HepG2 (cell line): ENCODE results near the gene EFNA3. TPM values are rescaled to one million over a fixed set of nuclear protein-coding genes. Genes with fewer than 3 reads are reported as not detected.

Source experiments
- DZIP1 ChIP-seq: sonication (generic); formaldehyde crosslinking; IDR thresholded peaks from 2 replicates; pipeline ENCODE4 v1.5.0; 2020; ENCODE audit warnings: mild to moderate bottlenecking, missing genetic modification reagents
- HOXA5 ChIP-seq: sonication (generic); formaldehyde crosslinking; IDR thresholded peaks from 2 replicates; pipeline ENCODE4 v1.4.0; 2020; ENCODE audit warnings: missing genetic modification reagents
- HOXD1 ChIP-seq: sonication (generic); formaldehyde crosslinking; IDR thresholded peaks from 2 replicates; pipeline ENCODE4 v1.5.0; 2020; ENCODE audit warnings: missing genetic modification reagents
- KMT2B ChIP-seq: IDR thresholded peaks from 2 replicates; pipeline ENCODE4 v1.6.1; 2016; ENCODE audit warnings: missing genetic modification reagents, missing compliant biosample characterization
- MIXL1 ChIP-seq: IDR thresholded peaks from 2 replicates; pipeline ENCODE4 v1.6.1; 2016
- NFE2 ChIP-seq: sonication (generic); formaldehyde crosslinking; IDR thresholded peaks from 2 replicates; pipeline ENCODE4 v1.4.0; 2020; ENCODE audit warnings: missing genetic modification reagents
- NR2F2 ChIP-seq: IDR thresholded peaks from 2 replicates; pipeline ENCODE4 v1.6.1; 2012; ENCODE audit warnings: low read depth, inconsistent platforms, borderline replicate concordance
- RBM39 ChIP-seq: fragments of 200-400 bp; formaldehyde crosslinking; IDR thresholded peaks from one replicate; pipeline ENCODE4 v1.6.1; 2018; ENCODE audit warnings: antibody characterized with exemption, mild to moderate bottlenecking, low read depth, low read length; ENCODE audit not compliant: poor library complexity, severe bottlenecking
- SRY ChIP-seq: sonication (generic); formaldehyde crosslinking; IDR thresholded peaks from 2 replicates; pipeline ENCODE4 v1.8.0; 2022; ENCODE audit warnings: mild to moderate bottlenecking, missing genetic modification reagents
- SSRP1 ChIP-seq: IDR thresholded peaks from 2 replicates; pipeline ENCODE4 v1.6.1; 2016; ENCODE audit warnings: control low read depth
- UBTF ChIP-seq: sonication (generic); formaldehyde crosslinking; IDR thresholded peaks from 2 replicates; pipeline ENCODE4 v1.4.0; 2020; ENCODE audit warnings: mild to moderate bottlenecking, missing genetic modification reagents
- ZNF841 ChIP-seq: sonication (generic); formaldehyde crosslinking; IDR thresholded peaks from 2 replicates; pipeline ENCODE4 v1.8.1; 2023; ENCODE audit warnings: missing genetic modification reagents, borderline replicate concordance
- polyA plus RNA-seq, 8 experiments: library from polyadenylated mRNA; depleted of rRNA in 3 of 8; stranded (reverse) in 7 of 8; unstranded in 1 of 8; fragments of >200 nt; fragmentation: Illumina TruSeq in 4 of 8; extraction: Trizol in 4 of 8; gene quantifications; 2 replicates each; pipeline versions ENCODE4 v1.2.1 to v1.2.3, GENCODE V29; 2011 to 2016; ENCODE audit warnings: low read depth in 4 of 8, missing spikeins in 1 of 8, mixed read lengths in 1 of 8; ENCODE audit not compliant: insufficient read depth in 1 of 8
- total RNA-seq, 5 experiments: library from RNA; depleted of rRNA; stranded (reverse); fragments of >200 nt; fragmentation: Illumina TruSeq; extraction: Trizol; gene quantifications; 2 replicates each; pipeline ENCODE4 v1.2.3, GENCODE V29; 2016; ENCODE audit warnings: low read depth in 1 of 5
- TF ChIP-seq, protein P1 (sequence below): sonication (generic); formaldehyde crosslinking; IDR thresholded peaks from 2 replicates; pipeline ENCODE4 v1.5.1; 2020; ENCODE audit warnings: missing genetic modification reagents, mild to moderate bottlenecking, borderline replicate concordance
- TF ChIP-seq, protein P2 (sequence below): sonication (generic); formaldehyde crosslinking; IDR thresholded peaks from 2 replicates; pipeline ENCODE4 v1.4.0; 2020; ENCODE audit warnings: missing genetic modification reagents
- TF ChIP-seq, protein P3 (sequence below): IDR thresholded peaks from 2 replicates; pipeline ENCODE4 v1.6.1; 2016; ENCODE audit warnings: low read depth
- TF ChIP-seq, protein P4 (sequence below): sonication (generic); formaldehyde crosslinking; IDR thresholded peaks from 2 replicates; pipeline ENCODE4 v1.5.1; 2020; ENCODE audit warnings: mild to moderate bottlenecking, missing genetic modification reagents, borderline replicate concordance
- TF ChIP-seq, protein P5 (sequence below): IDR thresholded peaks from 2 replicates; pipeline ENCODE4 v1.6.1; 2016; ENCODE audit warnings: low read depth, control low read depth

The EFNA3 gene
- total and polyA plus RNA-seq, 2 of the 13 experiments (the other 11 are each of a cell fraction or from before 2014, with no cell fraction given), result 1.0 to 5.7 TPM

DNA sequence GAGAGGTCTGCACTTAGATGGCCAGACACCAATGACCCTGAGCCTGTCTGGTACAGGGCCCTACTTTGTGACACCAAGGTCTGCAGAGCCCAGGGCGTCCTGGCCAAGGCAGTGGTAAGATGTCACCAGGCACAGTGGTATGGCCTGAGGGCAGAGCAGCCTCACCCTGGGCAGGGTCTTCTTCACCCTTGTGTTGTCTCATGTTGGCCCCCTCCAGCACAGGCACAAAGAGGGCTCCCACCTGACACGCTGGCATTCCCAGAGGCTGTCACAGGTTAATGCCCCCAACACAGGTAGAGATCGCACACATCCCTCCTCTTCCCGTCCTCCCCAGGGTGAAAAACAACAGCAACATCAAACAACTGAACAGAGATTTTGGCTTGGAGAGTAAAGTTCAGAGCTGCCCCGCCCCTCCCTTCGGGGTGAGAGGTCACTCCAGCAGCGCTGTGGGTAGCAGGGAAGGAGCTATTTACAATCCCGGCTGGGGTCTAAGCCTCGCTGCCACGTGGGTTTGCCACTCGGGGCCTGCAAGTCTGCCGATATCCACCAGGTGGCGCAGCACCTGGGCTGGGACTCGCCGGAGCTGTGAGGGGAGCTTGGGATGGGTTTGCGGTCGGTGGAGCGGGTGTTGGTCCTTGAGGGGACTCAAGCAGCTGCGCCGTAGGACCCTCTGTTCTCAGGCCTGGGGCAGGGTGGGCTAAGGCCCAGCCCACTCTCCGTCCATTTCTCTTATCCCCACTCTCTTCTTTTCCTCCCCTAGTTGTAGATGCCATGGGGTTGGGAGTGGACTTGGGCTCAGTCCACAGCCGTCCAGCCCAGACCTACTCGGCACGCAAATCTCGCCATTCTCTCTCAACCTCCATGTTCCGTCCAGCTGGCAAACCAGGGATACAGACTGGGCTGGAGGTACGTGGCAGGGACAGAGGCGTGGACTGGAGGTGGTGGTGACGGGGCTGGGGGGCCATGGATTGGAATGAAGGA is 12.7 kb downstream of the EFNA3 start (continued):
- TF ChIP-seq SSRP1 (CRISPR knock-in tag), result no peak
- 0 out of 2 replicates have a peak, but pooled peaks have one; percentile 23 for TF ChIP-seq DZIP1 (CRISPR knock-in tag)
- TF ChIP-seq, protein P1, sequence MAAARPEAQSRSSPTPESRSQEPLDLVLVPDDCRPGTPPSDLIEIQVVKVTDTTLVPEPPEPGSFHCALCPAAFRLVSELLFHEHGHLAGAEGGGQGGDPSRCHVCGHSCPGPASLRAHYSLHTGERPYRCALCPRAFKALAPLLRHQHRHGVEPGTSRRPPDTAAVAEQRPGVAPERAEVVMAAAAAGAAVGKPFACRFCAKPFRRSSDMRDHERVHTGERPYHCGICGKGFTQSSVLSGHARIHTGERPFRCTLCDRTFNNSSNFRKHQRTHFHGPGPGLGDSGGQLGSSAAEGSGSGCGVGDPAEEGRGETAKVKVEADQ (CRISPR knock-in tag), result no peak
- TF ChIP-seq, protein P2, sequence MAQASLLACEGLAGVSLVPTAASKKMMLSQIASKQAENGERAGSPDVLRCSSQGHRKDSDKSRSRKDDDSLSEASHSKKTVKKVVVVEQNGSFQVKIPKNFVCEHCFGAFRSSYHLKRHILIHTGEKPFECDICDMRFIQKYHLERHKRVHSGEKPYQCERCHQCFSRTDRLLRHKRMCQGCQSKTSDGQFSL (CRISPR knock-in tag), result peak; percentile 56; the same call in 1 of the 2 replicates
- peak; percentile 53; the same call in 1 of the 2 replicates for TF ChIP-seq MIXL1 (CRISPR knock-in tag)
- TF ChIP-seq KMT2B (CRISPR knock-in tag), result no peak
- TF ChIP-seq, protein P3, sequence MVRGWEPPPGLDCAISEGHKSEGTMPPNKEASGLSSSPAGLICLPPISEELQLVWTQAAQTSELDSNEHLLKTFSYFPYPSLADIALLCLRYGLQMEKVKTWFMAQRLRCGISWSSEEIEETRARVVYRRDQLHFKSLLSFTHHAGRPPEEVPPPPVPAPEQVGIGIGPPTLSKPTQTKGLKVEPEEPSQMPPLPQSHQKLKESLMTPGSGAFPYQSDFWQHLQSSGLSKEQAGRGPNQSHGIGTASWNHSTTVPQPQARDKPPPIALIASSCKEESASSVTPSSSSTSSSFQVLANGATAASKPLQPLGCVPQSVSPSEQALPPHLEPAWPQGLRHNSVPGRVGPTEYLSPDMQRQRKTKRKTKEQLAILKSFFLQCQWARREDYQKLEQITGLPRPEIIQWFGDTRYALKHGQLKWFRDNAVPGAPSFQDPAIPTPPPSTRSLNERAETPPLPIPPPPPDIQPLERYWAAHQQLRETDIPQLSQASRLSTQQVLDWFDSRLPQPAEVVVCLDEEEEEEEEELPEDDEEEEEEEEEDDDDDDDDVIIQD (CRISPR knock-in tag), result 0 out of 2 replicates have a peak, but pooled peaks have one; percentile 34
- no peak for TF ChIP-seq RBM39
- TF ChIP-seq NFE2 (CRISPR knock-in tag), result no peak
- TF ChIP-seq HOXA5 (CRISPR knock-in tag), result peak; percentile 55; the same call in 1 of the 2 replicates
- peak; percentile 65 for TF ChIP-seq UBTF (CRISPR knock-in tag)
- TF ChIP-seq, protein P4, sequence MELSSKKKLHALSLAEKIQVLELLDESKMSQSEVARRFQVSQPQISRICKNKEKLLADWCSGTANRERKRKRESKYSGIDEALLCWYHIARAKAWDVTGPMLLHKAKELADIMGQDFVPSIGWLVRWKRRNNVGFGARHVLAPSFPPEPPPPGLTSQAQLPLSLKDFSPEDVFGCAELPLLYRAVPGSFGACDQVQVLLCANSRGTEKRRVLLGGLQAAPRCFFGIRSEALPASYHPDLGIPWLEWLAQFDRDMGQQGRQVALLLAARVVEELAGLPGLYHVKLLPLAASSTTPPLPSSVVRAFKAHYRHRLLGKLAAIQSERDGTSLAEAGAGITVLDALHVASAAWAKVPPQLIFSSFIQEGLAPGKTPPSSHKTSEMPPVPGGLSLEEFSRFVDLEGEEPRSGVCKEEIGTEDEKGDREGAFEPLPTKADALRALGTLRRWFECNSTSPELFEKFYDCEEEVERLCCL (CRISPR knock-in tag), result 0 out of 2 replicates have a peak, but pooled peaks have one; percentile 41
- no peak for TF ChIP-seq SRY
- no peak for TF ChIP-seq HOXD1 (CRISPR knock-in tag)
- peak; percentile 78; the same call in 1 of the 2 replicates for TF ChIP-seq NR2F2
- no peak for TF ChIP-seq ZNF841 (CRISPR knock-in tag)
- TF ChIP-seq, protein P5, sequence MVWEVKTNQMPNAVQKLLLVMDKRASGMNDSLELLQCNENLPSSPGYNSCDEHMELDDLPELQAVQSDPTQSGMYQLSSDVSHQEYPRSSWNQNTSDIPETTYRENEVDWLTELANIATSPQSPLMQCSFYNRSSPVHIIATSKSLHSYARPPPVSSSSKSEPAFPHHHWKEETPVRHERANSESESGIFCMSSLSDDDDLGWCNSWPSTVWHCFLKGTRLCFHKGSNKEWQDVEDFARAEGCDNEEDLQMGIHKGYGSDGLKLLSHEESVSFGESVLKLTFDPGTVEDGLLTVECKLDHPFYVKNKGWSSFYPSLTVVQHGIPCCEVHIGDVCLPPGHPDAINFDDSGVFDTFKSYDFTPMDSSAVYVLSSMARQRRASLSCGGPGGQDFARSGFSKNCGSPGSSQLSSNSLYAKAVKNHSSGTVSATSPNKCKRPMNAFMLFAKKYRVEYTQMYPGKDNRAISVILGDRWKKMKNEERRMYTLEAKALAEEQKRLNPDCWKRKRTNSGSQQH (CRISPR knock-in tag), result no peak
